ENCODE measurements around the gene EPS8. TPM values are rescaled to one million over a fixed set of nuclear protein-coding genes. Genes with fewer than 3 reads are reported as not detected.

EPS8 gene
- polyA plus RNA-seq, 1 of the 3 experiments (the other 2 are of a cell fraction): 19.8 TPM

GRCh38 chr12:15575671-15576541 is 213.3 kb downstream of the EPS8 start:
- H3K9me3 ChIP-seq: no peaks in the 10 kb centered on the region
- no peak overlapping the region for H3K9ac ChIP-seq
- no peaks in the 10 kb centered on the region for H4K20me1 ChIP-seq (ENCODE audit: insufficient read depth)
- H3K4me2 ChIP-seq: no peak overlapping the region
- H3F3A ChIP-seq (replicated peaks; ENCODE audit: insufficient read depth): no peaks in the 10 kb centered on the region
- no peak overlapping the region for H2AFZ ChIP-seq (ENCODE audit: low read depth)
- H3K79me2 ChIP-seq (ENCODE audit: insufficient read depth): no peaks in the 10 kb centered on the region
- ChIA-PET CTCF (no interaction called here), POLR2A (no interaction called here)
- no peak overlapping the region for H3K27ac ChIP-seq (ENCODE audit: low read depth in 2 of 2, low read length in 1 of 2)
- no peaks in the 10 kb centered on the region for H3K4me1 ChIP-seq (ENCODE audit: control insufficient read depth in 1 of 2, insufficient read depth in 2 of 2, low read depth in 1 of 2, low read length in 1 of 2)
- no peaks in the 10 kb centered on the region for H3K27me3 ChIP-seq (ENCODE audit: insufficient read depth)
- no peak for DNase-seq
- no peaks in the 10 kb centered on the region for H3K36me3 ChIP-seq (replicated peaks in 1 of 2; ENCODE audit: control insufficient read depth in 1 of 2, insufficient read depth in 2 of 2, low read length in 1 of 2)
- 60% methylated on average over 3 of the region's 3 CpGs for WGBS (ENCODE audit: low lambda C conversion rate)
- no peak overlapping the region for H3K4me3 ChIP-seq (ENCODE audit: low read depth in 2 of 2, low read length in 1 of 2)
- H3K9me2 ChIP-seq: no peaks in the 10 kb centered on the region
- TF ChIP-seq PBX3 (IDR thresholded peaks at IDR 0.05) (no peak), RXRA (IDR thresholded peaks at IDR 0.05; ENCODE audit: borderline replicate concordance, low read depth) (no peak), YY1 (IDR thresholded peaks at IDR 0.05; ENCODE audit: low read depth) (no peak), USF1 (IDR thresholded peaks at IDR 0.05; ENCODE audit: borderline replicate concordance, low read depth) (no peak), NRF1 (IDR thresholded peaks at IDR 0.05; ENCODE audit: low read depth, low read length) (no peak), GABPA (IDR thresholded peaks at IDR 0.05; ENCODE audit: low read depth) (no peak), TEAD4 (IDR thresholded peaks at IDR 0.05; ENCODE audit: borderline replicate concordance, insufficient read depth) (no peak), CHD2 (IDR thresholded peaks at IDR 0.05; ENCODE audit: low read length, partially characterized antibody) (no peak), MXI1 (IDR thresholded peaks at IDR 0.05; ENCODE audit: low read depth, low read length) (no peak), MAX (IDR thresholded peaks at IDR 0.05; ENCODE audit: low read depth) (no peak), EZH2phosphoT487 (IDR thresholded peaks at IDR 0.05; ENCODE audit: borderline replicate concordance, low read depth) (no peak)

- Histone ChIP-seq H3K9ac (no peak overlapping the region), H4K20me1 (ENCODE audit: insufficient read depth) (no peaks in the 10 kb centered on the region), H3K4me1 (ENCODE audit: control insufficient read depth in 1 of 2, insufficient read depth in 2 of 2, low read depth in 1 of 2, low read length in 1 of 2) (no peaks in the 10 kb centered on the region), H2AFZ (ENCODE audit: low read depth) (no peak overlapping the region), H3K4me2 (no peak overlapping the region), H3K27me3 (ENCODE audit: insufficient read depth) (no peaks in the 10 kb centered on the region), H3K9me2 (no peaks in the 10 kb centered on the region), H3K4me3 (ENCODE audit: low read depth in 2 of 2, low read length in 1 of 2) (no peak overlapping the region), H3F3A (replicated peaks; ENCODE audit: insufficient read depth) (no peaks in the 10 kb centered on the region), H3K27ac (ENCODE audit: low read depth in 2 of 2, low read length in 1 of 2) (no peak overlapping the region), H3K79me2 (ENCODE audit: insufficient read depth) (no peaks in the 10 kb centered on the region), H3K36me3 (replicated peaks in 1 of 2; ENCODE audit: control insufficient read depth in 1 of 2, insufficient read depth in 2 of 2, low read length in 1 of 2) (no peaks in the 10 kb centered on the region), H3K9me3 (no peaks in the 10 kb centered on the region)
- 92% methylated on average over 1 of the region's 1 CpG for WGBS (ENCODE audit: low lambda C conversion rate)
- no peak for TF ChIP-seq CHD2 (IDR thresholded peaks at IDR 0.05; ENCODE audit: low read length, partially characterized antibody)
- TF ChIP-seq NRF1 (IDR thresholded peaks at IDR 0.05; ENCODE audit: low read depth, low read length): no peak
- no peak for TF ChIP-seq USF2 (IDR thresholded peaks at IDR 0.05; ENCODE audit: borderline replicate concordance, low read depth, low read length)
- TF ChIP-seq FOXJ3 (CRISPR knock-in tag; IDR thresholded peaks at IDR 0.05): no peak
- no peak for TF ChIP-seq TAF1 (IDR thresholded peaks at IDR 0.05; ENCODE audit: borderline replicate concordance, low read depth, low read length)
- no peak for TF ChIP-seq CTCF (IDR thresholded peaks at IDR 0.05)
- no peak for TF ChIP-seq MXI1 (IDR thresholded peaks at IDR 0.05; ENCODE audit: low read depth, low read length)
- POLR2A ChIA-PET: no interaction called here
- DNase-seq: no peak
- CTCF ChIA-PET: interaction anchor here (1.5 to 1.7 kb wide), 2 partner anchors 10 to 12 kb away, joined by 3 to 8 read pairs; no protein-coding TSS in a partner anchor
Observed at GRCh38 chr12:15574353-15574752, 214.8 kb downstream of the EPS8 start.

Measured in SK-N-SH (cell line).